NCI-H1436 treated with DMSO at 0.1 percent for 48 hours (cell line): ENCODE measurements around the gene MMD2.

ENCODE experiments used
- DNase-seq: peaks from one replicate; lab custom pipeline; 2025; lab: John Stamatoyannopoulos, UW

Gene MMD2

DNA sequence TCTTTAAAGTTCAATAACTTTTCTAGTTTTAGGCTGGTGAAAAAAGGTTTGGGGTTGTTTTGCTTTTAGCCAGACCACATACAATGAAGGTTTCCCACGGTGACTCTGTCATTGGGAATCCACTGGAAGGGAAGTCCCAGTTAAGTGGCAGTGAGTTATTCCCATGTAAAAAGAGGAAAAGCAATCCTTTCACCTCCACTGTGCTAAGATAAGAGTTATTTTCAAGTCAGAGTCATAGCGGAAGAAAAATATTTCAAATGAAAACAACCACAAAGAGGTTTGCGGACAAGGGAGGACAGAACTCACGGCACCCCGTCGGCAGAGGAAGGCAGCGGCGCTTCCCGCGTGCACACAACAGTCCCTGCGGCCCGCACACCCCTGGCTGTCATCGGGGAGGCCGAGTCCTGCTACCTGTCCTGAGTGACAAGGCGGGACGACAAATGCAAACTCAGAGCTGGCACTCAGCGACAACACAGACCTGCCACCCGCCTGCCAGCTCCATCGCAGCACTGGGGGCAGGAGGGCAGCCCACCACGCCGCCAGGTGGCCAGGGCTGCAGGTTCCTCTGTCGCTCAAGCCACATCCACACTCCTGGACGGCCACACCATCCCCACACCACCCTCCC, 87.8 kb downstream of the MMD2 start:
- no peak for DNase-seq

DNA sequence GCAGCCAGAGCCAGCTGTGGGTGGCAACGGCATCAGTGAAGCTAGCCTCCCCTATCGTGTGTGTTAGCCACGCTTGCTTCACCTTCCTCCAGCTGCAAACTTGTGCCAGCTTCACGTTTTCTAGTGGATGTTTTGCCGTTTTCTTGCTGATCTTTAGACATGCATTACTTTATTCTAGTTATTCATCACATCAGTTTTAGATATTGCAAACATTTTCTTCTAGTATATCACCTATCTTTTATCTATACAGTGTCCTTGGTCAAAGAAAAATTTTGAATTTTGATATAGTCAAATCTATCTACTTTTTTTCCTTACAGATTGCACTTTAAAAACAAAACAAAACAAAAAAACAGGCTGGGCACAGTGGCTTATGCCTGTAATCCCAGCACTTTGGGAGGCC, 90.5 kb downstream of the MMD2 start:
- no peak for DNase-seq

DNA sequence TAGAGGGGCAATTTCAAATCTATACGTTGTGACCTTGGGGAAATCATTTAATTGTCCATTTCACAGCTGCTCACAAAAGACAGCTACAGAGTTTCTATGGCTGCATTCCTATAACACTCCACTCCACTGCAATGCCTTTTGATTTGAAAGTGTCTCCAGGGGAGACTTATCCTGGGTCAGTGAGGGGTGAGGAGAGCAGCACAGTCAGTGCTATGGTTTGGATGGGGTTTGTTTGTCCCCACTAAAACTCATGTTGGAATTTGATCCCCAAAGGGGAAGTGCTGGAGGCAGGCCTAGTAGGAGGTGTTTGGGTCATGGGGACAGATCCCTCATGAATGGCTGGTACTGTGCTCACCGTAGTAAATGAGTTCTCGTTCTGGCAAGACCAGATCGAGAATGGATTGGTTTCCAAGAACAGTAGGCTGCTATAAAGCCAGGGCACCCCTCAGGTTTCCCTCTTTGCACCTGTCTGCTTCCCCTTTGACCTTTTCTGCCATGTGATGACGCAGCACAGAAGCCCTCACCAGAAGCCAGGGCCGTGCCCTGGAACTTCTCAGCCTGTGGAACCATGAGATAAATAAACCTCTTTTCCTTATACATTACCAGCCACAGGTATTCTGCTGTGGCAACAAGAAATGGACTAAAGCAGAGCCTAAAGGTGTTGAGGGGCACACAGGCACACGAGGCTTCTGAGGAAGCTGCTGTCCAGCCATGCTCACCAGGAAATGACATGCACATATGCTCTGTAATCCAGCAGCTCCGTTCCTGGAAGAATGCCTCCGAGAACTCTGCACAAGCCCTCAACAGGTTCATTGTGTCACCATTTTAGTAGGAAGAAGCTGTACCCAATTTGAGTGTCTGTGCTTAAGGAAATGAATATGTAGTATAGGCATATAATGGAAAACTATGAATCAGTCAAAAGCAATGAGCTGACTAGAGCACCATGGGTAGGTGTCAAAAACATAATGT, 92.2 kb downstream of the MMD2 start:
- DNase-seq: no peak

DNA sequence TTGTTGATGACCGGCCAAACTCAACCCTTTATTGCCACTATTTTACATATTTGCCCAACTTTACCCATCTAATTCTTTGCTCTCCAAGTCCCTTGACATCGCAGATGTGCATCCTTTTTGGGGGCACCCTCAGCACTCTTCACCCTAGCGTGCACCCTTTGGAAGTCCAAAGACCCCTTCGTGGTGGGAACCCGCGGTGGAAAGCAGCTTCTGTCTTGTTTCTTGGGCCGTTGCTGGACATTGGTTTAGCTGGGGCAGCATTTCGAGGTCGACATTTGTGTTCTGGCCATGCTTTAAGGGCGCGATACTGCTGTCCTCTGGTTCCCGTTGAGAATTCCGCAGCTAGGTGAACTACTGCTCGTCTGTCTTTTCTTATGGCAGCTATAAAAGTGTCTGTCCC, 96.8 kb downstream of the MMD2 start:
- no peak for DNase-seq

DNA sequence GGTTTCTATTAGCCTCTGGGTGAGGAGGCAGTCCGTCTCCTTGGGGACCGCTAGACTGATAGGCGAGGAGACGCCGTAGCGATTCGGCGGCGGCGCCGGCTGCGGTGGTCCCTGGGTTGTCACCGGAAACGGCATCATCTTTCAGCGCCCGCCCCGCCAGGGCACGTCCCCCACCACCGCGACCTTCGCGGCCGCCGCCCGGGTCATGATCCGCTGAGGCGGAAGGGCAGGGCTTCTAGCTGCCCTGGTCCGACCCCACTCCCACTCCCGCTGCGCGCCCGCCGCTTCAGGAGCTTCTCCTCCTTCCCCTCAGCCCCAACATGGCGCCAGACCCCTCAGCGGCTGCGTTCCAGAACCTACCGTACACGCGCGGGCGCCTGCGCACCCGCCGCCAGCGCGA, 97.3 kb downstream of the MMD2 start, which contains the start of gene PAPOLB:
PAPOLB (minus strand) TSS at position 358 of the 400 bp plus-strand sequence; CDS start at position 138, 220 bp downstream.
- DNase-seq: no peak

DNA sequence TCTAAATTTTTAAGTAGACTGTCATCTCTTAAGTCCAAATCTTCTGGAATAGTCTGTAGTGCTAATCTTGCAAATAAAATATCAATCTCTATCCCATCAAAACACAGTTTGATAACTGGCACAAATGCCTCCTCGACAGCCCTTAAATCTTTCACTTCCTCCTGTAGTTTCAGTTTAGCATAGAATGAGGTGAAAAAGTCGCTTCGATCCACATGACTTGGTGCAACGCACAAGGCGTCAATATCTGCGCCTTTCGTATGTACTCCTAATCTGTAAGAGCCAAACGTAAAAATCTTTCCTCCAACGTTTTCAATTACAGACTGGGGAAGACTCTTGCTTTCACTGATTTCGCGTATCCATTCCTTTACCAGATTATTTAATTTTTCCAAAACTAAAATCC, 97.8 kb downstream of the MMD2 start:
- DNase-seq: no peak

DNA sequence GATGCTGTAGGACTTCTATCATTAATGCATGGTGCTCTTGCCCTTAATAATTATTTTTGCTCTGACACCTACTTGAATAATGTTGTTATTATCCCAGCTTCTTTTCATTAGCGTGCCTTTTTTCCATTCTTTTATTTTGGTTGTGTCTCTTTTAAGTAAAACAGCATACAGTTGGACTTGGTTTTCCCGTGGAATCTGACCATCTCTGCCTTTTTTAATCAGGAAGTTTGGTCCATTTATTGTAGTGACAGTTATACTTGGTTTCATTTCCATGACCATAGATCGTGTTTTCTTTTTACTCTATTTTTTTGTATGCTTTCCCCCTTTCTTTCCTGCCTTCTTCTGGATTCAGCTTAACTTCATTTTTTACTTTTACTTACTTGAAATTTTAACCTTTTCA, 101.8 kb downstream of the MMD2 start:
- no peak for DNase-seq

DNA sequence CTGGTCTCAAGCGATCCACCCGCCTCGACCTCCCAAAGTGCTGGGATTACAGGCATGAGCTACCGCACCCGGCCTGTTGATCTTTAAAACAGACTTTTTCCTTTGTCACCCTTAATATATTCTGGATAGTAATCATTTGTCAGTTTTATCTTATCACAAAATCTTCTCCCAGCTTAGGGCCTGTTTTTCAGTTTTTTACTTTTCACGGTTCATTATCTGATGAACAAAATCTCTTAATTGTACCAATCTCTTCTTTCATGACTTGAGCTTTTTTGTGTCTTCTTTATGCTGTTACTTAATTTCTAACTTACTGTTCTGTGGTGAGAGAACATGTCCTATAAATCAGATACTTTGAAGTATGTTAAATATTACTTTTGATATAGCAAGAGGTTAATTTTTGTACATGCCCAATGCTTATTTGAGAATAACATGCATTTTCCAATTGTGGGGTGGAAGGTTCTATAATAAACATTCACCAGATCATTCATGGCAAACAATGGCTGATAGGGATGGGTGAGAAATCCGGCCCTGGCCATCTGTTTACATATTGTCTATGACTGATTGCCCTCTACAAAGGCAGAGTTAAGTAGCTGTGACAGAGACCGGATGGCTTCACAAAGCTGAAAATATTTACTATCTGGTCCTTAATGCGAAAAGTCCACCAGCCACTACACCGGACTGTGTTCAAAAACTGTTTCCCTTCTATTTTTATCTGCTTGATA, 102.5 kb downstream of the MMD2 start:
- DNase-seq: no peak
